CD4-positive, alpha-beta T cell (primary cell): ENCODE data around the gene ADGRV1. TPM values are rescaled to one million over a fixed set of nuclear protein-coding genes. Genes with fewer than 3 reads are reported as not detected.

Source experiments
- ATAC-seq: fragments of 200-7000 bp; cut with Tn5 transposase; one replicate; pipeline ENCODE4 v1.10.0; 2022; ENCODE audit warnings: mild to moderate bottlenecking; ENCODE audit not compliant: poor library complexity
- CTCF ChIA-PET: fragments of 350-600 bp; sonication (Branson Sonifier 250); formaldehyde crosslinking; loops from one replicate; lab custom pipeline; 2021; ENCODE audit warnings: antibody characterized with exemption, inconsistent platforms; lab: Charles Lee
- POLR2A ChIA-PET: fragments of 350-600 bp; sonication (Branson Sonifier 250); formaldehyde crosslinking; loops from one replicate; lab custom pipeline; 2021; ENCODE audit warnings: antibody characterized with exemption, inconsistent platforms; lab: Charles Lee
- DNase-seq, 14 experiments: peaks; one replicate each; pipeline ENCODE4 v3.0.0-alpha.2; 2013 to 2020; ENCODE audit warnings: mixed read lengths in 2 of 14
- H3K27ac ChIP-seq, 2 donors: one replicate each; pipeline versions ENCODE4 v1.5.1 to v1.7.0; 2013; ENCODE audit warnings: low read length in 2 of 2, low read depth in 1 of 2, mild to moderate bottlenecking in 1 of 2
- H3K27me3 ChIP-seq, 2 experiments: 1 replicate in 1 of 2; 2 replicates in 1 of 2; pipeline versions ENCODE4 v1.6.1 to v1.7.0; 2013; ENCODE audit warnings: low read length in 2 of 2, control low read depth in 1 of 2, mild to moderate bottlenecking in 1 of 2, moderate library complexity in 1 of 2; ENCODE audit not compliant: insufficient read depth in 2 of 2, control insufficient read depth in 1 of 2
- H3K36me3 ChIP-seq: one replicate; pipeline ENCODE4 v1.6.1; 2013; ENCODE audit warnings: low read length, control low read depth; ENCODE audit not compliant: insufficient read depth
- H3K4me1 ChIP-seq: one replicate; pipeline ENCODE4 v1.6.1; 2013; ENCODE audit warnings: low read length, control low read depth; ENCODE audit not compliant: insufficient read depth
- H3K4me3 ChIP-seq: one replicate; pipeline ENCODE4 v1.5.1; 2013; ENCODE audit warnings: mild to moderate bottlenecking, low read length, moderate library complexity
- H3K9me3 ChIP-seq, 2 experiments: 1 replicate in 1 of 2; 2 replicates in 1 of 2; pipeline versions ENCODE4 v1.6.1 to v1.7.0; 2013; ENCODE audit warnings: low read length in 2 of 2, mild to moderate bottlenecking in 2 of 2, control low read depth in 1 of 2, moderate library complexity in 1 of 2; ENCODE audit not compliant: control insufficient read depth in 1 of 2, insufficient read depth in 1 of 2
- H3K27ac Mint-ChIP-seq: one replicate; pipeline ENCODE4 v1.8.0; 2020; ENCODE audit warnings: mixed read lengths
- H3K27me3 Mint-ChIP-seq: one replicate; pipeline ENCODE4 v1.8.0; 2021; ENCODE audit warnings: mixed read lengths
- H3K36me3 Mint-ChIP-seq: one replicate; pipeline ENCODE4 v1.8.0; 2021; ENCODE audit warnings: low read depth, mixed read lengths
- H3K4me1 Mint-ChIP-seq: one replicate; pipeline ENCODE4 v1.8.0; 2021; ENCODE audit warnings: low read depth, mixed read lengths
- H3K4me3 Mint-ChIP-seq: one replicate; pipeline ENCODE4 v1.8.0; 2020; ENCODE audit warnings: mild to moderate bottlenecking, mixed read lengths
- H3K9me3 Mint-ChIP-seq: one replicate; pipeline ENCODE4 v1.8.0; 2020; ENCODE audit warnings: mixed read lengths
- CTCF ChIP-seq: fragments of 200-600 bp; IDR thresholded peaks from one replicate; pipeline ENCODE4 v1.8.0; 2022; ENCODE audit warnings: antibody characterized with exemption, mild to moderate bottlenecking
- intact Hi-C, 2 experiments: fragments of 100-400 bp; cut with DNase I in 1 of 2; cut with micrococcal nuclease in 1 of 2; formaldehyde crosslinking; loops; one replicate each; pipeline versions ENCODE4 v1.15.1 to v1.9.0; 2023 to 2025; cut with DNase I, micrococcal nuclease
- total RNA-seq, 174 experiments: library from RNA in 2 of 174; stranded (reverse) in 2 of 174; gene quantifications; one replicate each; pipeline ENCODE4 v1.2.3 and lab custom pipeline; 2021 to 2026

The ADGRV1 gene
- total RNA-seq, 2 experiments from 2014 or later, result 0.81 to 1.2 TPM

- Histone ChIP-seq H3K36me3 (no peaks in the 10 kb centered on the region), H3K4me3 (no peak overlapping the region), H3K9me3 (no peaks in the 10 kb centered on the region), H3K4me1 (peaks cover 4% of the 10 kb centered on the region), H3K27ac (no peak overlapping the region), H3K27me3 (no peaks in the 10 kb centered on the region)
- no peak overlapping the region for H3K27ac Mint-ChIP-seq
- ATAC-seq, result no peak
- no peak overlapping the region for H3K4me3 Mint-ChIP-seq
- POLR2A ChIA-PET, result no interaction called here
- H3K4me1 Mint-ChIP-seq, result peaks cover 23% of the 10 kb centered on the region
- no peaks in the 10 kb centered on the region for H3K9me3 Mint-ChIP-seq
- H3K36me3 Mint-ChIP-seq, result no peaks in the 10 kb centered on the region
- no peak for DNase-seq
- CTCF ChIA-PET, result interaction anchor here (2.6 kb wide), 1 partner anchor 513 kb away, joined by 6 read pairs; no protein-coding TSS in a partner anchor
- no peak for TF ChIP-seq CTCF
- peaks cover 10% of the 10 kb centered on the region for H3K27me3 Mint-ChIP-seq
- intact Hi-C loops, result no loop called here
Observed at GRCh38 chr5:90871391-90871991, 312.9 kb downstream of the ADGRV1 start.

- Mint-ChIP-seq H3K27me3 (peaks cover 25% of the 10 kb centered on the region), H3K27ac (no peak overlapping the region), H3K9me3 (no peaks in the 10 kb centered on the region), H3K4me1 (peaks cover 23% of the 10 kb centered on the region), H3K4me3 (no peak overlapping the region), H3K36me3 (no peaks in the 10 kb centered on the region)
- Histone ChIP-seq H3K36me3 (no peaks in the 10 kb centered on the region), H3K9me3 (no peaks in the 10 kb centered on the region), H3K4me1 (peaks cover 4% of the 10 kb centered on the region), H3K4me3 (no peak overlapping the region), H3K27ac (no peak overlapping the region), H3K27me3 (no peaks in the 10 kb centered on the region)
- ChIA-PET POLR2A (interaction anchor here (1.1 to 1.3 kb wide), 3 partner anchors 507 to 510 kb away, joined by 5 to 16 read pairs (median 7); partner anchors contain the start of gene ARRDC3), CTCF (interaction anchor here (2.6 kb wide), 1 partner anchor 512 kb away, joined by 6 read pairs; no protein-coding TSS in a partner anchor)
- intact Hi-C loops, result no loop called here
- DNase-seq (peak in 4 of 14 experiments; percentile 8 to 42 (median 26)), ATAC-seq (peak; percentile 86)
- no peak for TF ChIP-seq CTCF
Observed at GRCh38 chr5:90873033-90873517, 314.5 kb downstream of the ADGRV1 start.

GRCh38 chr5:90874066-90874465 lies 315.5 kb downstream of the ADGRV1 start:
- no peak for DNase-seq
- peaks cover 23% of the 10 kb centered on the region for H3K4me1 Mint-ChIP-seq
- H3K27ac Mint-ChIP-seq, result no peak overlapping the region
- no peaks in the 10 kb centered on the region for H3K36me3 Mint-ChIP-seq
- no peak for TF ChIP-seq CTCF
- no peak overlapping the region for H3K4me3 Mint-ChIP-seq
- H3K27me3 ChIP-seq, result no peaks in the 10 kb centered on the region
- no peaks in the 10 kb centered on the region for H3K36me3 ChIP-seq
- ChIA-PET CTCF (no interaction called here), POLR2A (no interaction called here)
- H3K27me3 Mint-ChIP-seq, result peaks cover 31% of the 10 kb centered on the region
- ATAC-seq, result no peak
- peaks cover 4% of the 10 kb centered on the region for H3K4me1 ChIP-seq
- H3K27ac ChIP-seq, result no peak overlapping the region
- H3K9me3 Mint-ChIP-seq, result no peaks in the 10 kb centered on the region
- no peaks in the 10 kb centered on the region for H3K9me3 ChIP-seq
- intact Hi-C loops, result no loop called here
- no peak overlapping the region for H3K4me3 ChIP-seq
